ENCODE measurements around the gene XNDC1N.
"Not testable (repeated sequence)": the region's sequence is repeated elsewhere in the genome, so short reads cannot be mapped to it uniquely, and the experiment has no call there.

XNDC1N gene

GRCh38 chr11:71911321-71911985 is 16.9 kb downstream of the XNDC1N start:
- not testable (repeated sequence) for H3K4me1 ChIP-seq (ENCODE audit: control insufficient read depth in 5 of 5, insufficient read depth in 5 of 5, low read length in 5 of 5); H3K4me3 ChIP-seq (ENCODE audit: low read depth in 1 of 5, low read length in 5 of 5); H3K27ac ChIP-seq (ENCODE audit: low read depth, low read length); H3K27me3 ChIP-seq (ENCODE audit: control insufficient read depth in 5 of 5, insufficient read depth in 4 of 5, low read length in 5 of 5); H3K9me3 ChIP-seq (ENCODE audit: control insufficient read depth in 5 of 5, low read length in 5 of 5); H3K9ac ChIP-seq (ENCODE audit: low read length in 5 of 5)
- H3K36me3 ChIP-seq (ENCODE audit: control insufficient read depth in 5 of 5, insufficient read depth in 5 of 5, low read length in 5 of 5) = peaks cover 16 to 37% (median 34%) of the 10 kb centered on the region in 5 donors

- not testable (repeated sequence) for H3K9me3 ChIP-seq (ENCODE audit: control insufficient read depth in 5 of 5, low read length in 5 of 5); H3K4me3 ChIP-seq (ENCODE audit: low read depth in 1 of 5, low read length in 5 of 5)
- H3K36me3 ChIP-seq (ENCODE audit: control insufficient read depth in 5 of 5, insufficient read depth in 5 of 5, low read length in 5 of 5) = peaks cover 14 to 30% (median 27%) of the 10 kb centered on the region in 5 donors
Measured at GRCh38 chr11:71910775-71911174, 17.6 kb downstream of the XNDC1N start.

DNA sequence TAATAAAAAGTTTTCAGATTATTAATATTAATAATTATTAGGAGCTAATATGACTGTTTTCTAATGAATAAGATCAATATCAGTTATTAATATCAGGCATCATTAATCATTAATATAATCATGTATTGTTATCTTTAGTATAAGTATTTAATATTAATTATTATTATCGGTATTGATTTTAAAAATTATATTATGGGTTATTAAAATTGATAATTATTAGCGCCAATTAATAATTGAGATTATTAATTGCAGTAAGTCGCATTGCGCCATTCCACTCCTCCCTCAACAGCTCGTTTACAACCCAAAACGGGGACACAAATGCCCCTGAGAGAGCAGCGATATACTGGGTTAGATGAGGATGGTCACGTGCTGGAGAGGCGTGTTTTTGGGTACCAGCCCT is 20.2 kb downstream of the XNDC1N start:
- H3K27ac ChIP-seq (ENCODE audit: low read depth, low read length) = no peak overlapping the region
- no peak overlapping the region for H3K9ac ChIP-seq (ENCODE audit: low read length in 5 of 5)
- no peaks in the 10 kb centered on the region for H3K27me3 ChIP-seq (ENCODE audit: control insufficient read depth in 5 of 5, insufficient read depth in 4 of 5, low read length in 5 of 5)
- H3K9me3 ChIP-seq (ENCODE audit: control insufficient read depth in 5 of 5, low read length in 5 of 5) = no peaks in the 10 kb centered on the region
- no peak overlapping the region for H3K4me3 ChIP-seq (ENCODE audit: low read depth in 1 of 5, low read length in 5 of 5)
- H3K36me3 ChIP-seq (ENCODE audit: control insufficient read depth in 5 of 5, insufficient read depth in 5 of 5, low read length in 5 of 5) = peaks cover 6 to 13% (median 10%) of the 10 kb centered on the region in 5 donors
- no peaks in the 10 kb centered on the region for H3K4me1 ChIP-seq (ENCODE audit: control insufficient read depth in 5 of 5, insufficient read depth in 5 of 5, low read length in 5 of 5)

More at GRCh38 chr11:71910775-71911174, 17.6 kb downstream of the XNDC1N start:
- H3K27me3 ChIP-seq (ENCODE audit: control insufficient read depth in 5 of 5, insufficient read depth in 4 of 5, low read length in 5 of 5); H3K9ac ChIP-seq (ENCODE audit: low read length in 5 of 5); H3K4me1 ChIP-seq (ENCODE audit: control insufficient read depth in 5 of 5, insufficient read depth in 5 of 5, low read length in 5 of 5); H3K27ac ChIP-seq (ENCODE audit: low read depth, low read length): not testable (repeated sequence)

DNA sequence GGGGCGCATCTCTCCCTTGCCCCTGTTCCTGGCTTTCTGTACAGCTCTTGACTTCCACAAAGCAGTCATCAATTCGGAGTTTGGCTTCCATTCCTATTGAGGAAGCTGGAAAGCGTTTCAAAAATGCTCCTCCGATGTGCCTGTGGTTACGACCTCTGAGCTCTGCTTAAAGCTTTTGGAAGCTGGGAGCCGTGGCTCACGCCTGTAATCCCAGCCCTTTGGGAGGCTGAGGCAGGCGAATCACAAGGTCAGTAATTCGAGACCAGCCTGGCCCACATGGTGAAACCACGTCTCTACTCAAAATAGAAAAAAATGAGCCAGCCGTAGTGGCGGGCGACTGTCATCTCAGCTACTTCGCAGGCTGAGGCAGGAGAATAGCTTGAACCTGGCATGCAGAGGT is 27.3 kb downstream of the XNDC1N start:
- not testable (repeated sequence) for H3K9me3 ChIP-seq (ENCODE audit: control insufficient read depth in 5 of 5, low read length in 5 of 5); H3K27ac ChIP-seq (ENCODE audit: low read depth, low read length); H3K4me3 ChIP-seq (ENCODE audit: low read depth in 1 of 5, low read length in 5 of 5); H3K36me3 ChIP-seq (ENCODE audit: control insufficient read depth in 5 of 5, insufficient read depth in 5 of 5, low read length in 5 of 5); H3K4me1 ChIP-seq (ENCODE audit: control insufficient read depth in 5 of 5, insufficient read depth in 5 of 5, low read length in 5 of 5); H3K9ac ChIP-seq (ENCODE audit: low read length in 5 of 5); H3K27me3 ChIP-seq (ENCODE audit: control insufficient read depth in 5 of 5, insufficient read depth in 4 of 5, low read length in 5 of 5)

GRCh38 chr11:71895961-71896360 is 32.4 kb downstream of the XNDC1N start:
- no peaks in the 10 kb centered on the region for H3K27me3 ChIP-seq (ENCODE audit: control insufficient read depth in 5 of 5, insufficient read depth in 4 of 5, low read length in 5 of 5)
- H3K27ac ChIP-seq (ENCODE audit: low read depth, low read length) = no peak overlapping the region
- no peak overlapping the region for H3K4me3 ChIP-seq (ENCODE audit: low read depth in 1 of 5, low read length in 5 of 5)
- no peak overlapping the region for H3K9ac ChIP-seq (ENCODE audit: low read length in 5 of 5)
- H3K4me1 ChIP-seq (ENCODE audit: control insufficient read depth in 5 of 5, insufficient read depth in 5 of 5, low read length in 5 of 5) = no peaks in the 10 kb centered on the region
- H3K9me3 ChIP-seq (ENCODE audit: control insufficient read depth in 5 of 5, low read length in 5 of 5) = no peaks in the 10 kb centered on the region
- H3K36me3 ChIP-seq (ENCODE audit: control insufficient read depth in 5 of 5, insufficient read depth in 5 of 5, low read length in 5 of 5) = peaks cover 0 to 2% (median 0%) of the 10 kb centered on the region in 5 donors

GRCh38 chr11:71889181-71889872 is 39.1 kb downstream of the XNDC1N start:
- H3K9me3 ChIP-seq (ENCODE audit: control insufficient read depth in 5 of 5, low read length in 5 of 5); H3K27me3 ChIP-seq (ENCODE audit: control insufficient read depth in 5 of 5, insufficient read depth in 4 of 5, low read length in 5 of 5); H3K27ac ChIP-seq (ENCODE audit: low read depth, low read length); H3K4me1 ChIP-seq (ENCODE audit: control insufficient read depth in 5 of 5, insufficient read depth in 5 of 5, low read length in 5 of 5); H3K9ac ChIP-seq (ENCODE audit: low read length in 5 of 5); H3K4me3 ChIP-seq (ENCODE audit: low read depth in 1 of 5, low read length in 5 of 5); H3K36me3 ChIP-seq (ENCODE audit: control insufficient read depth in 5 of 5, insufficient read depth in 5 of 5, low read length in 5 of 5): not testable (repeated sequence)

DNA sequence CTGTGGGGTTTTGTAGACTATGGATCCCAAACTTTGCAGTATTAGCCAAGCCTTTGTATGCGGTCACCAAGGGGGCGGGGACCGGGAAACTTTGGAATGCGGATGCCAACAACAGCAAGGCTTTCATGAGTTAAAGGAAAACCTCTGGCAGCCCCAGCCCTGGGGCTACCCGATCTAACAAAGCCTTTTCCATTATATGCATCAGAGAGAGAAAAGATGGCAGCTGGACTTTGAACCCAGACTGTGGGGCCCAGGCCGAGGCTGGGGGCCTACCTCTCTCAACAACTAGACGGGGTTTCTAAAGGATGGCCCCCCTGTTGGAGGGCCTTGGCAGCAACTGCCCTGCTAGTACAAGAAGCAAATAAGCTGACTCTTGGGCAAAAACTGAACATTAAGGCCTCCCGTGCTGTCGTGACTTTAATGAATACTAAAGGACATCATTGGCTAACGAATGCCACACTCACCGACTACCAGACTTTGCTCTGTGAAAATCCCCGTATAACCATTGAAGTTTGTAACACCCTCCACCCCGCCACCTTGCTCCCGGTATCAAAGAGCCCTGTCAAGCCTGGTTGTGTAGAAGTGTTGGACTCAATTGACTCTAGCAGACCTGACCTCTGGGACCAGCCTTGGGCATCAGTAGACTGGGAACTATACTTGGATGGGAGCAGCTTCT is 39.9 kb downstream of the XNDC1N start:
- not testable (repeated sequence) for H3K36me3 ChIP-seq (ENCODE audit: control insufficient read depth in 5 of 5, insufficient read depth in 5 of 5, low read length in 5 of 5); H3K4me1 ChIP-seq (ENCODE audit: control insufficient read depth in 5 of 5, insufficient read depth in 5 of 5, low read length in 5 of 5); H3K4me3 ChIP-seq (ENCODE audit: low read depth in 1 of 5, low read length in 5 of 5); H3K27ac ChIP-seq (ENCODE audit: low read depth, low read length); H3K9me3 ChIP-seq (ENCODE audit: control insufficient read depth in 5 of 5, low read length in 5 of 5); H3K27me3 ChIP-seq (ENCODE audit: control insufficient read depth in 5 of 5, insufficient read depth in 4 of 5, low read length in 5 of 5); H3K9ac ChIP-seq (ENCODE audit: low read length in 5 of 5)

GRCh38 chr11:71885806-71886205 is 42.6 kb downstream of the XNDC1N start:
- not testable (repeated sequence) for H3K4me3 ChIP-seq (ENCODE audit: low read depth in 1 of 5, low read length in 5 of 5); H3K36me3 ChIP-seq (ENCODE audit: control insufficient read depth in 5 of 5, insufficient read depth in 5 of 5, low read length in 5 of 5); H3K9ac ChIP-seq (ENCODE audit: low read length in 5 of 5); H3K27ac ChIP-seq (ENCODE audit: low read depth, low read length); H3K27me3 ChIP-seq (ENCODE audit: control insufficient read depth in 5 of 5, insufficient read depth in 4 of 5, low read length in 5 of 5); H3K9me3 ChIP-seq (ENCODE audit: control insufficient read depth in 5 of 5, low read length in 5 of 5); H3K4me1 ChIP-seq (ENCODE audit: control insufficient read depth in 5 of 5, insufficient read depth in 5 of 5, low read length in 5 of 5)
